HS-5 (cell line): Measurements from ENCODE around the gene ITGAD.

ENCODE experiments used
- DNase-seq: peaks from one replicate; pipeline ENCODE4 v3.0.0-alpha.2; 2012; ENCODE audit warnings: low read depth

The ITGAD gene

DNA sequence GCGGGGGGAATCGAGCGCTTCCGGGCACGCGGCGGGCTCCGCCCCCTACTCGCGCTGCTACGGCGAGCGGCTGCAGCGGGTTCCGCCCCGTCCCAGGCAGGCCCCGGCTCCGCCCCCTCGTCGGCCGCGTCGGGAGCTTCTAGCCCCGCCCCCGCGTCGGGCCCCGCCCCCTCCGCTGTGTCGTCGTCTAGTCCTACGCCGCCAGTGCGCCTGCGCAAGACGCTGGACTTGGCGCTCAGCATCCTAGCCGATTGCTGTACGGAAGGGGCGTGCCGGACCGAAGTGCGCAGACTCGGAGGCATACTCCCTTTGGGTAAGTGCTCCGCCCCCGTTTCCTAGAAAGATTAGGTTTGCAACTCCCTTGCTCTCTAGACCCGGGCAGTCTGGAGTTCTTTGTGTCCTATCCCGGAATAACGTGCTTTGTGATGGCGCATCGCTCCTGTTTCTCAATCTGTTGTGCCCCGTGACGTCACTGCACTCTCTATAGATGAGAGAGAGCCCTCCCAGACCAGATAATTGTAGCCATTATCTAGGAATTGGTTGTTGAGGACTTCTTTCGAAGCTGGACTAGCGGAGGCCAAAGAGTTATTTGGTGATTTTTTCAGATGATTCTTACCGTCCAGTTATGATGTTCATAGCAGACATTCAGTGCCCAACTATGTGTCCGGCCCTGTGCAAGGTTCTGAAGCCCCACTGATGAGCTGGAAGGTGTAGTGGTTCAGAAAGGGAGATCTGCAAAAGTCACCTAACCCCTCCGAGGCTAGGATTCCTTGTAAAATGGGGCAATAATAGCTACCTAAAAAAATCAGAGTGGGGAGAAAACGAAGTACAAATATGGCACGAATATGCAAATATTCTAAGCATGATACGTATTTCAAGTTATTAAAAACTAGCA, 66.8 kb downstream of the ITGAD start:
- peak; percentile 96 for DNase-seq

DNA sequence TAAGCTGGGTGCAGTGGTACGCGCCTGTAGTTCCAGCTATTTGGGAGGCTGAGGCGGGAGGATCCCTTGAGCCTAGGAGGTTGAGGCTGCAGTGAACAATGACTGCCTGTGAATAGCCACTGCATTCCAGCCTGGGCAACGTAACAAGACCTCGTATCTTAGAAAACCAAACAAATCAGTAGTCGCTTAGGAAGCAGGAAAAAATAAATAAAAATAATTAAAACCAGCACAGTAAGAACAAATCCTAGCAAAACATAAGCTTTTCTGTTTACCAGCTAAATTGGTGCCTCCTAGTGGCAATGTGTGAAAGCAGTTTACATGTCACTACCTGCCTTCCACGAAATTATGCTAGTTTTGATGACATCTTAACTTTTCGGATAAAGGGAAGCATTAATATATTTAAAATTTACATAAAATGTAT, 67.5 kb downstream of the ITGAD start:
- no peak for DNase-seq

DNA sequence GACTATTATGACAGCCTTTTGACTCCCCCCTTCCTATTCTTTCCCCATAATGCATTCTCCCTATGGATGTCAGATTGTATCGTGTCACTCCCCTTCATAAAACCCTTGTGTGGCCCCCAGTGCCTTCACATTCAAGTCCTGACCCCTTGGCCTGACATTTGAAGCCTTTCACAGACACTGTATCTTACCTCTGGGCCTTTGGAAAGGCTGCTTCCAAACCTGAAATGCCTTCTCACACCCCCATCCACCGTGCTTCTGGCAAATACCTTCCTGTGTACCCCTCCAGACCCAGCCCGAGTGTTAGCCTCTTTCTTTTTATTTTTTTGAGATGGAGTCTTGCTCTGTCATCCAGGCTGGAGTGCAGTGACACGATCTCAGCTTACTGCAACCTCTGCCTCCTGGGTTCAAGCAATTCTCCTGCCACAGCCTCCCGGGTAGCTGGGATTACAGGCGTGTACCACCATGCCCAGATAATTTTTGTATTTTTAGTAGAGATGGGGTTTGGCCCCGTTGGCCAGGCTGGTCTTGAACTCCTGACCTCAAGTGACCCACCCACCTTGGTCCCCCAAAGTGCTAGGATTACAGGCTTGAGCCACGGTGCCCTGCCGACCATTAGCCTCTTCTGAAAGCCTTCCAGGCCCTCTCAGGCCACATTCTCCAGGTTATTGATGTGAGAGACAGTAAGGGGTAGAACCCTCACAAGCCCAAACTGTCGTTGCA, 68.2 kb downstream of the ITGAD start:
- no peak for DNase-seq

DNA sequence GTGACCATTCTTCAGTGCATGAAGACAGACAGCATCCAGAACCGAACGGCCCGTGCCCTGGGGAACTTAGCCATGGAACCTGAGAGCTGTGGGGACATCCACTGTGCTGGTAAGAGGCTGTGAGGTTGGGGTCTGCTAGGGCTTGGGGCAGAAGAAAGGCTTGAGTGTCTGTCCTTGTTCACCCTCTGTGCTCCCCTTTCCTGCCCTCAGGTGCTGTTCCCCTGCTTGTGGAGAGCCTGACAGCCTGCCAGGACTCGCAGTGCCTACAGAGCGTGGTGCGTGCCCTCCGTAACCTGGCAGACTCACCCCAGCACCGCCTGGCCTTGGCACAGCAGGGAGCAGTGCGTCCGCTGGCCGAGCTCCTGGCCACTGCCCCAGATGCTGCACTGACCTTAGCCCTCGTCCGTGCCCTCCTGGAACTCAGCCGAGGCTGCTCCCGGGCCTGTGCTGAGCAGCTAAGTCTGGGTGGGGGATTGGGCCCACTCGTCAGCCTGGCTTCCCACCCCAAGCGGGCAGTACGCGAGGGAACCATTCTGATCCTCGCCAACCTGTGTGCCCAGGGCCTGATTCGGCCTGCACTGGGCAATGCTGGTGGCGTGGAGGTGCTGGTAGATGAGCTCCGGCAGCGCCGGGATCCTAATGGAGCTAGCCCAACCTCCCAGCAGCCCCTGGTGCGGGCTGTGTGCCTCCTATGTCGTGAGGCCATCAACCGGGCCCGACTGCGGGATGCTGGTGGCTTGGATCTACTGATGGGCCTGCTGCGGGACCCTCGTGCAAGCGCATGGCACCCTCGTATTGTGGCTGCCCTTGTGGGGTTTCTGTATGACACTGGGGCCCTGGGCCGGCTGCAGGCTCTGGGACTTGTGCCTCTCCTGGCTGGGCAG, 69.0 kb downstream of the ITGAD start:
- no peak for DNase-seq

DNA sequence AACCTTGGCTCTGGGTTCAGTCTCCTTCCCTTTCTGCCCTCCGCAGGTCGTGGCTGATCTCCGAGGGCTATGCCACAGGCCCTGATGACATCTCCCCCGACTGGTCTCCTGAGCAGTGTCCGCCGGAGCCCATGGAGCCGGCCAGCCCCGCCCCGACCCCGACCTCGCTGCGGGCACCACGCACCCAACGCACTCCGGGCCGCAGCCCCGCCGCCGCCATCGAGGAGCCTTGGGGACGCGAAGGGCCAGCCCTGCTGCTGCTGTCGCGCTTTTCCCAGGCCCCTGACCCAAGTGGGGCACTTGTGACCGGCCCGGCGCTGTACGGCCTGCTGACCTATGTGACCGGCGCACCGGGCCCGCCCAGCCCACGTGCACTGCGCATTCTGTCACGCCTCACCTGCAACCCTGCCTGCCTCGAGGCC, 71.2 kb downstream of the ITGAD start:
- no peak for DNase-seq

DNA sequence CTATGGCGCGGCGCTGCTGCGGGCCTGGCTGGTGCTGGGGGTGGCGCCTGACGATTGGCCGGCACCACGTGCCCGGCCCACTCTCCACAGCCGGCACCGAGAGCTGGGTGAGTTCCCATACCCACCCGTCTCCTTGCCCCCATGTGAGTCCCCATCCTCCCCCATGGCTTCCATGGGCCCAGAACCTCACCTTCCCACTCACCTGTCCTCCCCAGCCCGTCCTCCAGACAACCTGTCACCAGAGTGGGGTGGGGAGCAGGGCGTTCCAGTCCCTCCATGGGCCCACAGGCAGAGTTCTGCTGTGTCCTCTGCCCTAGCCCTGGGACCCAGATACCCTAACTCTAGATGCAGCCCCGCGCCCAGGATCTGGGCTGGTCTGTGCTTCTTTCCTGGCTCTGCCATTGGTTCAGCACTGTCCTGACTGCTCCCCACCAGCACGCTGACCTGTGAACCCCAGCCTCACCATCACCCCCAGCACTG, 71.7 kb downstream of the ITGAD start:
- no peak for DNase-seq

DNA sequence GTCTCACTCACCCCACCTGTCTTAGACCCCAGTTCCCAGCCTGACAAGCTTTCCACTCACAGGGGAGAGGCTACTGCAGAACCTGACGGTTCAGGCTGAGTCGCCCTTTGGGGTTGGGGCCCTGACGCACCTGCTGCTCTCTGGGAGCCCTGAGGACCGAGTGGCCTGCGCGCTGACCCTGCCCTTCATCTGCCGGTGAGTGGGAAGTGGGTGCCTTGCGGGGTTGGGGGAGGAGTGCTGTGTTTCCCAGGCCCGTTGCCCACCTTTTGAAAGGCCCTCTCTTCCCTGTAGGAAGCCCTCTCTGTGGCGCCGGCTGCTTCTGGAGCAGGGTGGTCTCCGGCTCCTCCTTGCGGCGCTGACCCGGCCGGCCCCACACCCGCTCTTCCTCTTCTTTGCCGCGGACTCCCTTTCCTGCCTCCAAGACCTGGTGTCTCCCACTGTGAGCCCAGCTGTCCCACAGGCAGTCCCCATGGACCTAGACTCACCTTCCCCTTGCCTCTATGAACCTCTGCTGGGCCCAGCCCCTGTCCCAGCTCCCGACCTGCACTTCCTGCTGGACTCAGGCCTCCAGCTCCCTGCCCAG, 72.7 kb downstream of the ITGAD start:
- DNase-seq, result no peak

DNA sequence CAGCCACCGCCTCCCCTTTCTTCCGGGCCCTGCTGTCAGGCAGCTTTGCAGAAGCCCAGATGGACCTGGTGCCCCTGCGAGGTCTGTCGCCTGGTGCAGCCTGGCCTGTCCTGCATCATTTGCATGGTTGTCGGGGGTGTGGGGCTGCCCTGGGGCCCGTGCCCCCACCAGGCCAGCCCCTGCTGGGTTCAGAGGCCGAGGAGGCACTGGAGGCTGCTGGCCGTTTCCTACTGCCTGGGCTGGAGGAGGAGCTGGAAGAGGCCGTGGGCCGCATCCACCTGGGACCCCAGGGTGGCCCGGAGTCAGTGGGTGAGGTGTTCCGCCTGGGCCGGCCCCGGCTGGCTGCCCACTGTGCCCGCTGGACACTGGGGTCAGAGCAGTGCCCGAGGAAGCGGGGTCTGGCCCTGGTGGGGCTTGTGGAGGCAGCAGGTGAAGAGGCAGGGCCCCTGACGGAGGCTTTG, 73.3 kb downstream of the ITGAD start:
- no peak for DNase-seq

DNA sequence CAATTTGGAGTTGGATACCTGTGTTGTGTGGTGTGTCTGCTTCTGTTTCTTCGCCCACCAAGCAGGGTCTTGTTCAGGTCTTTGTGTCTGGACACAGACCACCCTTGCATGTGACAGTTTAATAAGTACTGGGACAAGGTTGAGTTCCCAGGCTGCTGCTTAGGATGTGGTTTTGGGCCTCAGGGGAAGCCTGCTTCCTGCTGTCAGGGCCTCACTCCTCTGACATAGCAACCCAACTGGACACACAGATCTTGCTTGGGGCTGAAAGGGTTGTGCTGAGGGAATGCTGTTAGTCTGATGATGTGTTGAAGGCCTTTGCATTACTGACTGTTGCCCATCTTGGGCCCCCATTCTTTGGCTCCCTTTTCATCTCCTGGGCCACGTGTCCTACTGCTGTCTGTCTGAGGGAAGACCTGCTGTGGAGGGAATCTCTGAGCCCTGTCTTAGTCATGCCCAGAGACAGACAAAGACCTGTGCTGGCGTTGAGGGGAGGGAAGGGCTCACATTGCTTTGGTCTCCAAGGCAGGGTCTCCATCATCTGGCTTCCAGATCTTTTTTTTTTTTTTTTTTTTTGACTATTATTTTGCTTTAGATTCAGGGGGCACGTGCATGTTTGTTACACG, 74.1 kb downstream of the ITGAD start:
- no peak for DNase-seq

DNA sequence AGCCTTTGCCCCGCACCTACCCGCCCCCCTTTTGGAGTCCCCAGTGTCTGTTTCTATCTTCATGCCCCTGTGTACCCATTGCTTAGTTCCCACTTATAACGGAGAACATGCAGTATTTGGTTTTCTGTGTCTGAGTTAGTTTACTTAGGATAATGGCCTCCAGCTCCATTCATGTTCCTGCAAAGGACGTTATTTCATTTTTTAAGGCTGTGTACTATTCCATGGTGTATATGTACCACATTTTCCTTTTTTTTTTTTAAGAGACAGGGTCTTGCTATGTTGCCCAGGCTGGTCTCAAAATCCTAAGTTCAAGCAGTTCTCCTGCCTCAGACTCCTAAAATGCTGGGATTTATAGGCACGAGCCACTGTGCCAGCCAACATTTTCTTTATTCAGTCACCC, 74.7 kb downstream of the ITGAD start:
- no peak for DNase-seq

DNA sequence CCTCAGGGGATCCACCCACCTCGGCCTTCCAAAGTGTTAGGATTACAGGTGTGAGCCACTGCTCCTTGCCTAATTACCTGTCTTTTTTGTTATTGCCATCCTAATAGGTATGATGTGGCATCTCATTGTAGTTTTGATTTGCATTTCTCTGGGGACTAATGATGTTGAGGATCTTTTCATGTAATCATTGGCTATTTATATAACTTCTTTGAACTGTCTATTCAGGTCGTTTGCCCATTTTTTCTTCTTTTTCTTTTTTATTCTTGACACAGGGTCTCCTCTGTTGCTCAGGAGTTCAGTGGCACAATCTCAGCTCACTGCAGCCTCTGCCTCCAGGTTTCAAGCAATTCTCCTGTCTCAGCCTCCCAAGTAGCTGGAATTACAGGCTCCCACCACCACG, 77.5 kb downstream of the ITGAD start:
- no peak for DNase-seq

DNA sequence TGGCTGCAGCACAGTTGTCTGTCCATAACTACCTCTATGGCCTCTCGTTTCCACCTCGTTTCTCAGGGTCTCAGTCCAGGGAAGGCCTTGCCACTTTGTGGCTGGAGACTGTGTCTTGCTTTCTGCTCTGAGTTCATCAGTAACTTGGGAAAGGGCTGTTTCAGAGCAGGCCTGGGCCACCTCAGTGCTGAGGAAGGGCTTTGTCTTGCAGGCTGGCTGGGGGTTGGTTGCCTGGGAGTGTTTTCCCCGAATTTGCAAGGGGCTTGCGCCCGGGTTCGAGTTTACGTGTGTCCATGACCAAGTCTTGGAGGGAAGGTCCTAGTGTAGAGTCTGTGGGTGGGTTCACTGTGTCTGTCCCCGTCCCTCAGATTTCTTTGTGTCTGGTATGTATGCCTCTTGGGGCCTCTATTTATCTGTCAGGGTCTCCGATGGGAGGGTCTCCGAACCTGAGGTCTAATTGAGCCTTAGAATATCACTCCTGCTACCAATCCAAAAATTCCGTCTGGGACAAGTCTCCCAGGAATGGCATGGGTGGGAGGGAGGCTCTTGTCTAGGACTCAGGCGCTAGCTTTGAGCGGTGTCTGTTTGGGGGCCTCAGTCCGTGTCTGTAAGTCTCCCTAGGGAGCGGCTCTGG, 78.2 kb downstream of the ITGAD start:
- no peak for DNase-seq

DNA sequence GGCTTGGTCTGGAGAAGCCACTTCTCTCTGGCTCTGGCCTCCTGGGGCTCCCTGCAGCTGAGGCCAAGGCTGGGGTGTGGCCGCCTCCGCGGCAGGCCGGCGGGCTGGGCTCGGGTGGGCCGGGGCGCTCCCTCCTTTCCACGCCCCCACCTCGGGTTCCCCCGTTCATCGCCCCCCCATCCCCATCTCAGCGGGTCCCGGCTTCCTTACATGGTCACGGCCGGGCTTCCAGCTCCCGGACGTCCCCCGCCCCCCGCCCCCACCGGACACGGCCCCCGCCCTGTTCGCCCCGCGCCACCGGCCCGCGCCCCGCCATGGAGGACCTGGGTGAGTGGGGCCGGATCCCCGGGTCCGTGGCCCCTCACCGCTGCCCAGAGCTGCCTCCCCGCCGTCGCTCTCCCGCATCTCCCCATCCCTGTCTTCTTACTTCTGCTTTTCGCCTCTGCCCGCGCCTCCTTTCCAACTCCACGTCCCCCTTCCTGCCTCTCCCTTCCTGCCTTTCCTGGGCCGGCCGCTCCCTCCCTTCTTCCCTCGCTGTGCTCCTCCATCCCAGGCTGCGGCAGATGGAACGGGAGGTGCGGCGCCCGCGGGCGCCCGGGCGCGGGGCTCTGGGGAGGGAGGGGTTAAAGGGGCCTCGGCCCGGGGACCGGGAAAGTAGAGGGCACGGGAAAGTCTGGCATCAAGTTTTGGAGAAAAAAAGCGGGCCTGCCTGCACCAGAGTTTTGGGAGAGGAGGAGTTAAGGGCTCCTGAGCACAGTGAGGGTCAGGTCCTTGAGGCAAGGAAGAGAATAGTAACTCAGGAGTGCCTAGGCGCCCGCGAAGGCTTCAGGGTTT, 79.0 kb downstream of the ITGAD start, which contains the start of gene TGFB1I1:
TSS of gene TGFB1I1 (plus strand) at position 278 of the 834 bp plus-strand sequence. CDS start at position 315, 37 bp downstream.
- DNase-seq, result no peak

DNA sequence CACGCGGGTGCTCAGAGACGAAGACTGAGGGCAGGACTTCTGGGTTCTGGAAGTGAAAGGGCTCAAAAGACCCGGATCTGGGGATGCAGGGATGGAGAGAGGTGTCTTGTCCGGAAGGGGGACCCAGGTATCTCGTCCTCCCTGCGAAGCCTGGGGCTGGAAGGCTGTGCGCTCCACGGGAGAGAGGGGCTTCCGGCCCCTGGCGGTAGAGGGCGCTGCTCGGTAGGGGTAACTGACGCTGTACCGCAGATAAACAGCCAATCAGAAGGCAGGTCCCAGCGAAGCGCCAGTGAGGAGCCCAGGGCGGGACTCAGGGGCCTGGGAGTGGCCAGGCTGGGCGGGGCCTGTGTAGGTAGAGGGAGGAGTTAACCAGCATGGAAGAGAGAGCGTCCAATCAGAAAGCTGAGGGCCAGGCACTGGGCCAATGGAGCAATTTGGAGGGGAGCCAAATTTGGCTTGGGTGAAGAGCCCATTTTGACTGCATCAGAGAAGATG, 79.6 kb downstream of the ITGAD start:
- DNase-seq, result peak; percentile 69

DNA sequence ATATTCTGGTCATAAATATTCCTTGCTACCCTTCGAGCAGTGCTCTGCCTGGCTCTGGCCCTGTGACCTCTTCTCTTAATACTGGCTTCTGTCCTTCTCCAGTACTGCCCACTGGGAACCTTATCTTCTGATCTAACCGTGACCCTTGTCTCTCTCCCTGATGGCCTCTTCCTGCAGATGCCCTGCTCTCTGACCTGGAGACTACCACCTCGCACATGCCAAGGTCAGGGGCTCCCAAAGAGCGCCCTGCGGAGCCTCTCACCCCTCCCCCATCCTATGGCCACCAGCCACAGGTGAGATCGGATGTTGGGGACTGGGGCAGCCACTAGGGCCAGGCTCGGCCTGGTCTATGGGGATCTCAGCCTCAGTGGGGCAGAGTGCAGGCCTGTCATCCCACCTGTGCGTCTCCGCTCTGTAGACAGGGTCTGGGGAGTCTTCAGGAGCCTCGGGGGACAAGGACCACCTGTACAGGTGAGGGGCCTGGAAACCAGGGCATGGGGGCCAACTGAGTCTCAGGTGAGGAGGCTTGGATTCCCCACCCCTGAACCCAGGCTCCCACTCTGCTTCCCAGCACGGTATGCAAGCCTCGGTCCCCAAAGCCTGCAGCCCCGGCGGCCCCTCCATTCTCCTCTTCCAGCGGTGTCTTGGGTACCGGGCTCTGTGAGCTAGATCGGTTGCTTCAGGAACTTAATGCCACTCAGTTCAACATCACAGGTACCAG, 80.3 kb downstream of the ITGAD start:
- no peak for DNase-seq

DNA sequence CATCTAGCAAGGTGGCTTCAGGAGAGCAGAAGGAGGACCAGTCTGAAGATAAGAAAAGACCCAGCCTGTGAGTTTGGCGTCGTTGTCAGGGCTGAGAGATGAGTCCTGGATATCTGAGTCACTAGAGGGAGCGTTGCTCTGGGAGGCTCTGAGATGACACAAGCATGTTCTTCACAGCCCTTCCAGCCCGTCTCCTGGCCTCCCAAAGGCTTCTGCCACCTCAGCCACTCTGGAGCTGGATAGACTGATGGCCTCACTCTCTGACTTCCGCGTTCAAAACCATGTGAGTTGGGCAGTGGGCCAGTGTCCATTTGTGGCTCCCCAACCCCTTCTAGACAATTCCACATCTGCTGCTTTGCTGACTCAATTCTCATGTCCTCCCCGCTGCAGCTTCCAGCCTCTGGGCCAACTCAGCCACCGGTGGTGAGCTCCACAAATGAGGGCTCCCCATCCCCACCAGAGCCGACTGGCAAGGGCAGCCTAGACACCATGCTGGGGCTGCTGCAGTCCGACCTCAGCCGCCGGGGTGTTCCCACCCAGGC, 81.1 kb downstream of the ITGAD start:
- no peak for DNase-seq

DNA sequence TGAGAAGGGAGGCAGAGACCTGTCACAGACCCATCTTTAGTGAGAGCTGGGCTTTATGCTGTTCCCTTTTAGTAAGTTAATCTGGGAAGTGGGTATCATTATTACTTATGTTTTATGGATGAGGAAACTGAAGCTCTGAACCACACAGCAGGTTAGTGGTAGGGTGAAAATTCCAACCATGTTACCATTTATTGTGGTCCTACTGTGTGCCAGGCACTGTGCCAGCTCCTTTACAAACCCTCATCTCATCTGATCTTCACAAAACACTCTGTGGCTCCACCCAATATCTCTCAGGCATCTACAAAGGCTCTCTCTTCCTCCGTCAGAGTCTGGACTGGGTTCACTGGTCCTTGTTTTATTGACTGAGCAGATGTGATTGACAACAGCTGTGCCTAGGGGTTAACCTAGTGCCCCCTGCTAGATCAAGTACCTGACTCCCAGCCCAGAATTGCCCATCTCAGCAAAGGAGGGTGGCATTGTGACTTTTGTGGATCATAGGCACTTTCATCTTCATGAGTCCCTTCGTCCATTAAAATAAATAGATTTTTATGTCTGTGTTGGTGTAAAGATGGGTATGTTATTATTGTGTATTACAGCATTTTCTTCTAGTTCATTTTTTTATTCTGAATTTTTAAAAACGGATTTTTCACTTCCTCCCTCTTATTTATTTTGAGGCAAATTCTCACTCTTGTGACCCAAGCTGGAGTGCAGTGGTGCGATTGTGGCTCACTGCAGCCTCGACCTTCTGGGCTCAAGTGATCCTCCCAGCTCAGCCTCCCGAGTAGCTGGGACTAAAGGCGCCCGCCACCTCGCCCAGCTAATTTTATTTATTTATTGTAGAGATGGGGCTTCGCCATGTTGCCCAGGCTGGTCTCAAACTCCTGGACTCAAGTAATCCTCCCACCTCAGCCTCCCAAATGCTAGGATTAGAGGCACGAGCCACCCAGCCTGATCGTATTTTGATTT, 81.9 kb downstream of the ITGAD start:
- DNase-seq, result no peak
